OCI-M1 (cell line): Measurements from ENCODE around the gene HACL1.

Source experiments
- DNase-seq: peaks from one replicate; lab custom pipeline; 2025; lab: John Stamatoyannopoulos, UW

Gene HACL1

GRCh38 chr3:15601399-15602145, at the start of gene HACL1, which contains the start of gene BTD:
Gene HACL1 (minus strand): TSS chr3:15601569. CDS start chr3:15601463, 106 bp downstream.
Gene BTD (plus strand): TSS chr3:15601745. CDS start chr3:15635440, 33,695 bp downstream.
- DNase-seq, result no peak

- DNase-seq, result no peak
These were observed 48.5 kb upstream of the HACL1 start for GRCh38 chr3:15649858-15650257.

DNA sequence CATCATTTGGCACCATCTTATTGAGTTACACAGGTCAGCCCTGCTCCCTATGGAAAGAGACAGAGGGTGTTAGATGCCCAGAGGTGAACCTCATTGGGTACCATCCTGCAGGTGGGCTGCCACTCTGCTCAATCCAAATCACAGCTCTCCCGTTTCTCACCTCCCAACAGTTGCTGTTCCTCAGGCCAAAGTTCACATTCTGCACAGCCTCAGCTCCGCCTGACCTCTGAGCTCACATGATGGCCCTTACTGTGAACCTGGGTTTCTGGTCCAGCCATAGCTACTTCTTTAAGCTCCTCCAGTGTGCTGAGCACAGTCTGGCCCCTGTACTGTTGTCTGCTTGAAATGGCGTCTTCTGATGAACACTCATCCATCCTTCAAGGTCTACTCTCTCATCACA, 48.0 kb upstream of the HACL1 start:
- DNase-seq, result no peak

DNA sequence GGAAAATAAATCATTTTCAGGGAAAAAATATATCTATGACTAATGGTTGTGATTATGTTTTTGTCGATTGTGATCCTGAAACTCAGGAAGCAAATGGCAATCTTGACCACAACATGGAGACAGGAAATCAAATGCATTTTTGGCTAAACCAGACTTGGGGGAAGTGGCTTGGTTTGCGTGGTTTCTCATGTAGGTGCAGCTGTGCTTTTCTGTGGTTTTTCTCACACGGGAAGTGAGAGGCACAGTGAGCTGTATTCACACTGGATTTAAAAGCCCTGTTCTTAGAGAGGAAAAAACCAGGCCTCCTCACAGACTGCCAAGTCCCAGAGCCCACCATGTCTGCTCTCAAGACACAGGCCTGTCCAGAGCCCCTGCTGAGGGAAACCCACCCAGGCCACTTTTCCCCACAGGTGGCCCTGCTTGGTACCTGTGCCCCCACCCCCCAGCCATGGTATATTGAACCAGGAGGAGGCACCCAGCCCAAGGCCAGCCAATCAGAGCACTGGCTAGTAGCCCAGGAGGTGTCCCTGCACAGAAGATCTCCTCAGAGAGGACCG, 46.3 kb upstream of the HACL1 start:
- peak; percentile 66 for DNase-seq

GRCh38 chr3:15646851-15647511, 45.6 kb upstream of the HACL1 start:
- DNase-seq, result no peak

DNA sequence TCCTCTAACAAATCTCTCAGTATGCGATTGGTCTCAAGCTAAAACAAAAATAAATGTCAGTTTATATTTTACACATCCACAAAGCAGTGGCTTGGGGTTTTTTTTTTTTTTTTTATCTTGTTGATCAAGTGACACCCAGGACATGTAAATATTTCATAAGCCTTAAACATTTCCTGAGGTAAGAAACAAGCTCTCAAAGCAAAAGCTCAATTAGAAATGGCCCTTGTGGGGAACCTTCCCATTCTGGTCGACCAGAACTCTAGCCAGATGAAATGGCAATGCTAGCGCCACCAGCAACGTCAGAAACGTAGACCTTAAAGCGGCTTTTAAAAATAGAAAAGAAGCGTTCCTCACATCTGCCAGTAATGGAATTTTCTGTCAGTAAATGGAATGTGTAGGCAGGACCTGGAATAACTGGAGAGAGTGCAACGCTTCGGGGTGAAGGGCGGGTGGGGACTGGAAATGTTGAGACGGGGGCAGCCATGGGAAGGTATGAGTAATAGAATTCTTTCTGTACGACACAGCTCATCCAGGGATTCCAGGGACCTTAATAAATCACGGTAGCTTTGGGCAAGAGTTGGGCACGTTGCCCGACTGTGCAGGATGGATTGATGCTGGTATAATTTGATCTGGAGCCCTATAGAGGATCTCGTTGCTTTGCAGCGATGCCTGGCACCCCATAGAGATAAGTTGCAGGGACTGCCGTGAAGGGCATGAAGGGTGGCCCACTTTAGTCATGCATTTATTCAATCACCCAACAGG, 44.6 kb upstream of the HACL1 start:
- no peak for DNase-seq

DNA sequence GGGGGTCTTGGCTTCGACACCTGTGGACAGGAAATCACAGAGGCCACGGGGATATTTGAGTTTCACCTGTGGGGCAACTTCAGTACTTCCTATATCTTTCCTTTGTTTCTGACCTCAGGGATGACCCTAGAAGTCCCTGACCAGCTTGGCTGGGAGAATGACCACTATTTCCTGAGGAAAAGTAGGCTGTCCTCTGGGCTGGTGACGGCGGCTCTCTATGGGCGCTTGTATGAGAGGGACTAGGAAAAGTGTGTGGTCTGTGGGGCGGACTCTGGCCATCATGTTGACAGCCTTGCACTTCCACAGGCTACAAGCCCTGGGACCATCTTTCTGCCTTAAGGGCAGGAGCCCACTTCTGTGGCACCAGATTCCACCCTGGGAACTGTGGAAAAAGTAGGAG, 43.9 kb upstream of the HACL1 start:
- DNase-seq, result no peak

- no peak for DNase-seq
These were observed 37.5 kb upstream of the HACL1 start for GRCh38 chr3:15638891-15639262.

DNA sequence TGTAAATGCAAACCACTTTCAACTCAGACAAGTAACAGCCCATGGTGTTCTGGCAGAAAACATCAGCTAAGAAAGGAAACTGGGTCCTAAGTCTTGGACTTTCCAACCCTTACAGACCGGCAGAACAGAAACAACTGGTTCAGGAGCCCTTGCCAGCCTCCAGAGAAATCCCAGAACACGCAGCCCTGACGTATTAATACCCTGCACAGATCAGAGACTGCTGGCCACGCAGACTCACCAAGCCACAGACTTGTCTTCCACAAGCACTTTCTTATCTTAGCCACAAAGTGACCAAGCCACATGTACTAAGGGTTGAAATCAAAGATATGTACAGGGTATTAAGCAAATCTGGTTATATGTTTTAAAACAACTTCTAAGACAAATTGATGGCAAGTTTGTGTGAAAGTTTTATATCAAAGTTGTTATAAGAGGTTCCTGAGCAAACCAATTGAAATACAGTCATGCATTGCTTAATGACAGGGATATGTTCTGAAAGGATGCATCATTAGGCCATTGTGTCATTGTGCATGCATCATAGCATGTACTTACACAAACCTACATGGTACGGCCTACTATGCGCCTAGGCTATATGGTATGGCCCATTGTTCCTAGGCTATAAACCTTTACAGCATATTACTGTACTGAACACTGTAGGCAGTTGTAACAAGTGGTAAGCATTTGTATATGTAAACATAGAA, 37.0 kb upstream of the HACL1 start:
- DNase-seq, result peak; percentile 37

DNA sequence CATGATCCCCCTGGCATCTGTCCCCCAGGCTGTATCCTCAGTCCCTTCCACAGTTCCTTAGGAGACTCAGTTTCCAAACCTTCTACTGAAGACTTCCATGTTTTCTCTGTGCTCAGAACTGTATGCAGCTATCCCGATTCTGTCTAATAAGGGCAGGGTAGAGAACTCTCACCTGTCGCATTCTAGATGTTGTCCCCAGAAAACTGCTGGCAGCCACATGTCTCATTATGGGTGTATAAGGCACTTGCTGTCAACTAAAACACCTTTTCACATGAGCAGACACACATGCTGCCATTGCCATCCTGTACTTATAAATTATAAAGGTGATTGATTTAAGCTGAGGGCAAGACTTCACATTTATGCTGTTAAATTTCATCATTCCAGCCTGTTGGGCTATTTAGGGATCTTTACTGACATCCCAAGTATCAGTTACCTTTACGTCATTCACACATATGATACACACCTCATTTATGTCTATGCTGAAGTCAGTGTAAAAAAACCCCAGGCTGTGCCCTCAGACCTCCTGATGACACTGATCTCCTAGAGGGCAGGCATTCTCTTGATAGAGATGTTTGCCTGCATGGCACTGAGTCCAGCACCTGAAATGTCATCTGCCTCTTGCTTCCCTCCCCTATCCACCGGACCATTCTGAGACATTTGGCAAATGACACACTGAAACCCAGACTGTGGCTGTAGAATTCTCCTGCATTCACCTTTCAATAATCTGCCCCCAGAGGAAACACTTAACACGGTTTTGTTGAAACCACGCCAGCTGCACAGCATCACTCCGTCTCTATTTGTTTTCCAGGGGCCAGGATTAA, 36.0 kb upstream of the HACL1 start:
- DNase-seq, result no peak

DNA sequence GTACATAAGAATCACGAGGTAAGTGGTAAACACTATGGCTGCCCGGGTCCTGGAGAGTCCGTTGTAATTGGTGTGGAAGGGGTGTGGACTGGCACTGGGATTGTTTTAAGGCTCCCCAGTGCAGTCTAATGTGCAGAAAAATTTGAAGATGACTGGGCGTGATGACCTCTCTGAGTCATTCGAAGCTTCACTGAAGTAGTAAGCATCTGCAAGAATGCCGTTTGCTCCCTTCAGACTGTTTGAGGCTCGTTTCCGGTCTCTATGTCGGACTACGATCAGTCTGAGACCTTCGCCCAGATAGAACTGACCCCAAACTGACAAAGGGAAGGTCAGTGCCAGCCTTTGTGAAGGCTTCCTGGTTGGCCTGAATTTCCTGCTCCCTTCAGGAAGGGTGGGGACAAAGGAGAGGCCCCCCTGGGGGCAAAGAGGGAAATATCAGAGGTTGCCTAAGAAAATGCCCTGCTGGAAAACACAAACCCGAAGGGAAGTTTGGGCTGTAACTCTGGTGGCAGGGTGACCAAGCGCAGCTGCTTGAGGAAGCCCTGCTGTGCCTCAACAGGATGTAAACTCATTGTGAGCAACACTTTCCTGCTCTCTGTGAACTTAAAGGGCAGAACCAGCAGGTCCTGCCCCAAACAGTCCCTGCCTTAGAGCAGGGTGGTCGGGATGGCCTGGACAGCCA, 34.8 kb upstream of the HACL1 start:
- no peak for DNase-seq

DNA sequence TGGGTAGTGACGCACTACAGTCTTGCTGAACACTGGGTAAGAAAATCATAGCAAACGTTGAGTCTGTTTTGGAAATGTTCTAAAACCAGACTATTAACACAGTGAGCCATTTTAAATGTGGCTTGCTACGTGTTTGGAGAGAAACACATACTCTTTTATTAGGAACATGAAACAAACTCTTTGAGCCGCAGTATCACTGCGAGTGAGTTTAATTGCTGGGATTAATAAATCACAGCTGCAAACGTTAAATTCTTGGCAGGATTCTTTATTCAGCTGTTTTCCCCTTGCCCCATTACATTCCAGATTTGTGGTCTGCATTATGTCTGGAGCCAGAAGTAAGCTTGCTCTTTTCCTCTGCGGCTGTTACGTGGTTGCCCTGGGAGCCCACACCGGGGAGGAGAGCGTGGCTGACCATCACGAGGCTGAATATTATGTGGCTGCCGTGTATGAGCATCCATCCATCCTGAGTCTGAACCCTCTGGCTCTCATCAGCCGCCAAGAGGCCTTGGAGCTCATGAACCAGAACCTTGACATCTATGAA, 33.8 kb upstream of the HACL1 start:
- DNase-seq, result no peak

GRCh38 chr3:15634671-15635070, 33.3 kb upstream of the HACL1 start:
- DNase-seq, result no peak

- no peak for DNase-seq
These were observed 32.6 kb upstream of the HACL1 start for GRCh38 chr3:15633766-15634598.

DNA sequence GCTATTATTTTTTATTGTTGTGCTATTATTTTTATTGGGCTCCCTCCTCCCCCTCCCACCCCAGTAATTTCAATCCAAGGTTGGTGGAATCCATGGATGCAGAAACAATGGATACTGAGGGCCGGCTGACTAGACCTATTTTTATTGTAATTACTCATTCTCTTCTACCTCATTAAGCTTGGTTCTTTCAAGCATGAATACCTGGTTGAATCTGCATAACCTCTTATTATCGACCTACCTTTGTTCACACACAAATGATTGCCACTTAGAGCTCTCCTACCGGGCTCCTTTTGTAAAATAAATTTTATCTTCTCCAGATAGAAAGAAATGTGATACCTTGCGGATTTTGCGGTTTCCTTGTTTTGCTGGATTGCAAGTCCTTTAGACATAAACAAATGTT, 31.8 kb upstream of the HACL1 start:
- DNase-seq, result no peak

DNA sequence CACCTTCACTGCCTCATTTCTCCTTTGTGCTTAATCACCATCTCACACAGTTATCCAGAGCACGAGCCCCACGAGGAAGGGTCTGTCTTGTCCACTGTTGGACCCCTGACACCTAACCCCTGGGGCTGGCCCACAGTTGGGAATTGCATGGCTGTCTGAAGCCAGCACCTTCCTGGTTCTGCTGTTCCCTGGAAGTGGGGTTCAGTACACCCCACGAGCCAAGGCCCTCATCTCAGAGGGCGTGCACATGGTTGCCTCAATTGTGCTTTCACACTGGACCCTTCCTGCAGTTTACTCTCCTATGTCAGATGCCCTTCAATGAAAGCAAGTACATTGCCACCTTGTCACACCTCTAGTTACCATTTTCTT, 30.8 kb upstream of the HACL1 start:
- no peak for DNase-seq

GRCh38 chr3:15631426-15632211, 30.2 kb upstream of the HACL1 start:
- no peak for DNase-seq

GRCh38 chr3:15630646-15631350, 29.4 kb upstream of the HACL1 start:
- DNase-seq, result peak; percentile 66
